Activated CD8-positive, alpha-beta memory T cell treated with anti-CD3 and anti-CD28 coated beads, Interleukin-2, amount 50 U/mL, for 24 hours (primary cell): ENCODE data around the gene WEE1.
"Not testable (repeated sequence)": the region's sequence is repeated elsewhere in the genome, so short reads cannot be mapped to it uniquely, and the experiment has no call there.

Experiments used
- DNase-seq: peaks from one replicate; pipeline ENCODE4 v3.0.0-alpha.2; 2020; ENCODE audit errors: extremely low read depth

The WEE1 gene

GRCh38 chr11:9573052-9573774 lies at the start of gene WEE1:
Gene WEE1 (plus strand): TSS chr11:9573670. CDS start chr11:9573934, 264 bp downstream.
- peak; percentile 91 for DNase-seq

DNA sequence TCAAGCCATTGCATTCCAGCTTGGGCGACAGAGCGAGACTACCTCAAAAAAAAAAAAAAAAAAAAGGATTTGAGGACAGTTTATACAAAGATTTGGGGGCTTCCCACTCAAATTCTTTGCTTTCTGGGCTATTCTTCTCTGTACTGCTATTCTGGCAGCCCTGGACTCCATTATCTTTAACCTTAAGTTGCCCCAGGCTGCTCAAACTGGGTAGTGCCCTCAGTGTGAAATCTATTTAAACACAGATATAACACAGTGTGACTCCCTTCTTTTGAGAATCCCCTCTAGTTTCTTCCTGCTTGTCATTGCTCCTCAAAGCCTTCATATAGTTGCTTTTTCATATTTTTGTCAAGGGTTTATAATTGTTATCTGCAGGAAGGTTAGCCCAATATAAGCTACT lies 49.5 kb upstream of the WEE1 start:
- no peak for DNase-seq

- no peak for DNase-seq
Measured at GRCh38 chr11:9525116-9525515, 48.4 kb upstream of the WEE1 start.

- no peak for DNase-seq
Measured at GRCh38 chr11:9527481-9528135, 45.9 kb upstream of the WEE1 start.

GRCh38 chr11:9528136-9528501 lies 45.4 kb upstream of the WEE1 start:
- DNase-seq, result no peak

DNA sequence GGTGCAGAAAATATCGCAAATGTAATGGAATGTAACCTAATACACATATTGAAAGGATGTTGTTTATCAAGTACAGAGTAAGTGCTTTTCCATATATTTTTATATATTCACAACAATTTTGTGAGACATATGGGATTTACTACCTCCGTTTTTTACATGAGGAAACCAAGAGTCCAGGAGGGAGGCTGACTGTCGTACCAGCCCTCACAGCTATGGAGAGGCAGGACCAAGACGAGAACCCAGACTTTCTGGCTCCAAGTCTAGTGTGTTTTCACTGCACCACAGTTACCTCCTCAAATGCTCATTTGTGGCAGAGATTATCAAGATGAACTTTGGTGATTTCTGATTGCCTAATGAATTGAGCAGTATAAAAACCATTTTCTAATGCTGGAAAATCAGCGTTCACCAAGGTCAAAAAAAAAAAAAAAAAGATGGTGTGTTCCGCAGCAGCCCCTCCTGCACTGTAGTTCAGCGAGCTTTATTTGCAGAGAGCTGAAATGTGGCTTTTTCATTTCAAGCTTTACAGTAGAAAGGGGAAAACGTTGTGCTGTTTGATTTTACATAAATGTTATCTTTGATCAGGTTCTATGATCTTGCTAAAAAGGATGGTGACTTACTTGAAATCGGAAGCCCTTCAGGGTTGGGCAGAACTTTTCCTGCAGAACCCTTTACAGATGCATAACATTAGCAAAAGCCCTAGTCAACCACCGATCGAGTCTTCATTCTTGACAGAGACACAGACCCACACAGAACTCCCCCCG lies 44.7 kb upstream of the WEE1 start:
- DNase-seq, result no peak

DNA sequence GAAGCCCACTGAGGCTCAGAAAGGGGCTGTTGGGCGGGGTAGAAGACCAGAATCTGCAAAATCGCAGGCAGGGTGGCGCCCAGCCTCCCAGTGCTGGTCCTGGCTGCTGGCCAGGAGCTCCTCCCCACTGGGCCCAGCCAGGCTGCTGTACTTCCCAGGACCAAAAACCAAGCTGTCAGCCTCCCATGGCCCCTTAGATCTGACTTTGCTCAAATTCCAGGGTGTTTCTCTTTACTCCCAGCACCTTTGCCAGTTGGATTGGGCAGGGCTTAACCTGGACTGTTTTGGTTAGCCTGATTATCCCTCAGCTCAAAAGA lies 44.2 kb upstream of the WEE1 start:
- no peak for DNase-seq

GRCh38 chr11:9530020-9530621 lies 43.3 kb upstream of the WEE1 start:
- DNase-seq, result no peak

GRCh38 chr11:9530901-9531625 lies 42.4 kb upstream of the WEE1 start:
- DNase-seq, result no peak

- DNase-seq, result no peak
Measured at GRCh38 chr11:9533058-9533457, 40.4 kb upstream of the WEE1 start.

- DNase-seq, result no peak
Measured at GRCh38 chr11:9533736-9534473, 39.6 kb upstream of the WEE1 start.

- peak; percentile 51 for DNase-seq
Measured at GRCh38 chr11:9535189-9535781, 38.2 kb upstream of the WEE1 start.

DNA sequence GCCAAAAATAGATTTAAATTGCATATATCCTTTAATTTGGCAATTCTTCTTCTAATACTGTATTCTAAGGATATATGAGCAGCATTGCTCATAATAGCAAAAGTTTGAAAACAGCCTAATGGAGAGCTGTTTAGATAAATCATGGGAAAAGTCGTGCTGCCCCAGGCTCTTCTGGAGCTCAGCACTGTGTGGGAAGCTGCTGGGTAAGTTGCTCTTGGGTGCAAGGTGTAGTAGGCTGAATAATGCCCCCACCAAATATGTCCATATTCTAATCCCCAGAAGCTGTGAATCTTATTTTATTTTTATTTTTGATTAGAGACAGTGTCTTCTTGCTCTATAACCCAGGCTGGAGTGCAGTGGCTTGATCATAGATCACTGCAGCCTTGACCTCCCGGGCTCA lies 34.9 kb upstream of the WEE1 start:
- DNase-seq, result no peak

DNA sequence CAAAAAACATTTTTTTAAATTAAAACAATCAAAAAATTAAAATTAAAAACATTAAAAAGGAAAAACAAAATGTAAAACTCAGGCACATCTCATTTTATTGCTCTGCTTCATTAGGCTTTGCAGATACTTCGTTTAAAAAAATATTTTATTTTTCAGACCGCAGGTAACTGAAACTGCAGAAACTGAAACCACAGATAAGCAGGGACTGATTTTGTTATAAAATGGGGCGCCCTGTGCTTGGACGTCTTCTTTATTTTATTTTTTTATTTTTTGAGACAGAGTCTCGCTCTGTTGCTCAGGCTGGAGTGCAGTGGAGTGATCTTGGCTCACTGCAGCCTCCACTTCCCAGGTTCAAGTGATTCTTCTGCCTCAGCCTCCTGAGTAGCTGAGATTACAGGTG lies 24.3 kb upstream of the WEE1 start:
- not testable (repeated sequence) for DNase-seq

DNA sequence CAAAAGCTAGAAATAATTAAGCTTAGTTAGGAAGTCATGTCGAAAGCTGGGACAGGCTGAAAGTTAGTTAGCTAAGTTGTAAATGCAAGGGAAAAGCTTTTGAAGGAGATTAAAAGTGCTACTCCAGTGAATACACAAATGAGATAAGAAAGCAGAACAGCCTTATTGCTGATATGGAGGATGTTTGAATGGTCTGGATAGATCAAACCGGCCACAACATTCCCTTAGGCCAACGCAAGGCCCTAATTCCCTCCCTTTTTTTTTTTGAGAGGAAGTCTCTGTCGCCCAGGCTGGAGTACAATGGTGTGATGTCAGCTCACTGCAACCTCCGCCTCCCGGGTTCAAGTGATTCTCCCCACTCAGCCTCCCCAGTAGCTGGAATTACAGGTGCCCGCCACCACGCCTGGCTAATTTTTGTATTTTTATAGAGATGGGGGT lies 23.3 kb upstream of the WEE1 start:
- no peak for DNase-seq

DNA sequence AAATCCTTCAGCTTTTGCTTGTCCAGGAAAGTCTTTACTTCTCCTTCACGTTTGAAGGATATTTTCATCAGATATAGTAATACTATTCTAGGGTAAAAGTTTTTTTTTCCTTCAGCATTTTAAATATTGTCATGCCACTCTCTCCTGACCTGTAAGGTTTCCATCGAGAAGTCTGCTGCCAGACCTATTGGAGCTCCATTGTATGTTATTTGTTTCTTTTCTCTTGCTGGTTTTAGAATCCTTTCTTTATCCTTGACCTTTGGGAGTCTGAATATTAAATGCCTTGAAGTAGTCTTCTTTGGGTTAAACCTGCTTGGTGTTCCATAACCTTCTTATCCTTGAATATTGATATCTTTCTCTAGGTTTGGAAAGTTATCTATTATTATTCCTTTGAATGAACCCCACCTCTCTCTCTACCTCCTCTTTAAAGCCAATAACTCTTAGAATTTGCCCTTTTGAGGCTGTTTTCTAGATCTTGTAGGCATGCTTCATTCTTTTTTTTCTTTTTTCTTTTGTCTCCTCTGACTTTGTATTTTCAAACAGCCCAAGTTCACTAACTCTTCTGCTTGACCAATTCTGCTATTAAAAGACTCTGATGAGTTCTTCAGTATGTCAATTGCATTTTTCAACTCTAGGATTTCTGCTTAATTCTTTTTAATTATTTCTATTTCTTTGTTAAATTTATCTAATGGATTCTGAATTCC lies 12.0 kb upstream of the WEE1 start:
- DNase-seq, result no peak

DNA sequence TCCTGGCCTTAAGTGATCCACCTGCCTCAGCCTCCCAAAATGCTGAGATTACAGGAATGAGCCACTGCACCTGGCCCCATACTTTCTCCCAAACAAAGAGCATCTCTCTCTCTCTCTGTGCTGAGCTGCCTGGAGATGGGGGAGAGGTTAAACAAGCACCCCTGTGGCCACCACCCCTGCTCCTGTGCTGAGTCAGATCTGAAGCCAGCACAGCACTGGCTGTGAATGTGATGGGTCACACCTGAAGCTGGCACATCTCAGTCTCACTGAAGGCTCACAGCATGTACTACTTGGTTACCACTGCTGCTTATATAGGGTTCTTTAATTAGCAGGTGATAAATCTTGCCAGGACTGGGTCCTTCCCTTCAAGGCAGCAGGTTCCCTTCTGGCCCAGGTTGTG lies 10.8 kb upstream of the WEE1 start:
- no peak for DNase-seq

DNA sequence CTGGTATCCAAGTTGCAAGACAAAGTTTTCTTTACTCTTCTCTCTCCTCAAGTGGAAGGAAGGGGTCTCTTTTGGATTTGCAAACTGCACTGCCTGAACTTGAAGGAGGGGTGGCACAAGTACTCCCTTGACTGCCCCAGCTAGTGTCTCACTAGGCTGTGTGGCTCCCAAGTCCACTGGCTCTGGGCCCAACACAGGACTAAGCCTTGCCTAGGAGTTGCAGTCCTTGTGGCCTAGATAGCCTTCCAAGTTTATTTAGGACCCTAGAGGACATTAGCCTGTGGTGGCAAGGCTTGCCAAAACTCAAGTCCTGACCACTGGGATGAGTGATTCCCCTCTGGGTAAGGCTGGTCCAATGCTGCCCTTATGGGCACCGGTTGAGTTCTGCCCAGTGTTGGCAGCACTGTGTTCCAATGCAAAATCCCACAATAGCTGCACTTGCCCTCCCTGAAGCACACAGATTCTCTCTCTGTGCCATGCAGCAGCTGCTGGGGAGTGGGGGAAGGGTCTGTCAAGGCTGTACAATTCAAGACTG lies 10.2 kb upstream of the WEE1 start:
- DNase-seq, result no peak

GRCh38 chr11:9565822-9566560 lies 7.5 kb upstream of the WEE1 start:
- DNase-seq, result peak; percentile 36
